HUES6 (cell line): ENCODE measurements around the gene PDK3.

Source experiments
- H3K27ac ChIP-seq: 2 replicates; pipeline ENCODE4 v1.7.0; 2013; ENCODE audit warnings: low read depth, mild to moderate bottlenecking, low read length, inconsistent platforms
- H3K27me3 ChIP-seq: 2 replicates; pipeline ENCODE4 v1.6.1; 2013; ENCODE audit warnings: low read length; ENCODE audit not compliant: control insufficient read depth, insufficient read depth
- H3K36me3 ChIP-seq: 2 replicates; pipeline ENCODE4 v1.6.1; 2013; ENCODE audit warnings: low read length; ENCODE audit not compliant: control insufficient read depth, insufficient read depth
- H3K4me1 ChIP-seq: 2 replicates; pipeline ENCODE4 v1.6.1; 2013; ENCODE audit warnings: low read length; ENCODE audit not compliant: control insufficient read depth, insufficient read depth
- H3K4me3 ChIP-seq: 2 replicates; pipeline ENCODE4 v1.5.1; 2013; ENCODE audit warnings: low read depth, low read length
- H3K9ac ChIP-seq: one replicate; pipeline ENCODE4 v1.6.1; 2013; ENCODE audit warnings: mild to moderate bottlenecking, low read length
- H3K9me3 ChIP-seq: 2 replicates; pipeline ENCODE4 v1.6.1; 2013; ENCODE audit warnings: low read depth, low read length; ENCODE audit not compliant: control insufficient read depth, insufficient read depth

Gene PDK3

DNA sequence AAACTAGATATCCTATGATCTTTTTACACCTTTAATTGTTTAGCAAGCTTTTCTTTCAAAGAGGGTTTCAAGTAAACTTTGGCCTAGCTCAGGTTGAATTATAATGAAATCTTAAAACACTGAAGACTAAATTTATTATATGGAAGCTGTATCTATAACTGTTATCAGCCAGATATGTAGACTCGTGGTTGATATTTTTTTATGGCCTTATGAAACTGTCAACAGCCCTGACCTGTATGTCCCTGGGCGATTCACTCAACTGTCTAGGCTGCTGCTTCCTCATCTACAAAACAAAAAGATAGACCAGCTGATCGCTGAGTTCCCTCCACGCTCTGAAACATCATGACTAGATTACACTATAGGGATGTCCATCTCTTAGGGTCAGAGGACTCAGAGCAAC, 21.2 kb upstream of the PDK3 start:
- no peaks in the 10 kb centered on the region for H3K36me3 ChIP-seq
- no peaks in the 10 kb centered on the region for H3K4me1 ChIP-seq
- H3K9ac ChIP-seq = no peak overlapping the region
- no peak overlapping the region for H3K4me3 ChIP-seq
- H3K27ac ChIP-seq = no peak overlapping the region
- H3K27me3 ChIP-seq = peaks cover 18% of the 10 kb centered on the region; the same call in 1 of the 2 replicates
- H3K9me3 ChIP-seq = no peaks in the 10 kb centered on the region

DNA sequence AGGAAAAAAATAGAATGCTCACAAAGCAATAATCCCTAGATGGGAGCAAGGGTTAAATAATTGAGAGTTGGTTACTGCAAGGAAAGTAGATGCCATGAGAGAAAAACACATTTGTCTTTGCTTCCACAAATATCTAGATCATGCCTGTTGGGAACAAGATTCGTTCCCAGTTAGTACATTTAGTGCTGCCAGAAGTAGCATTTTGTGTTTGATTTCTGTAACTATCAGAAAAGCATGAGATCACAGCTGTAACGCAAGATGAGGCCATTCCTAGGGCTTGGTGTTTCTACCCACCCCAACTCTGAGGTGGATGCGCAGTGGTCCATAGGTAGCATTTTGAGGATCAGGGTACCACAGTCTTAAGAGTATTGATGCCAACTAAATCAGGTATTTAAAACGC, 20.4 kb upstream of the PDK3 start:
- no peak overlapping the region for H3K9ac ChIP-seq
- no peak overlapping the region for H3K27ac ChIP-seq
- peaks cover 14% of the 10 kb centered on the region; the same call in 1 of the 2 replicates for H3K27me3 ChIP-seq
- H3K36me3 ChIP-seq = no peaks in the 10 kb centered on the region
- H3K4me3 ChIP-seq = no peak overlapping the region
- no peaks in the 10 kb centered on the region for H3K9me3 ChIP-seq
- H3K4me1 ChIP-seq = no peaks in the 10 kb centered on the region

DNA sequence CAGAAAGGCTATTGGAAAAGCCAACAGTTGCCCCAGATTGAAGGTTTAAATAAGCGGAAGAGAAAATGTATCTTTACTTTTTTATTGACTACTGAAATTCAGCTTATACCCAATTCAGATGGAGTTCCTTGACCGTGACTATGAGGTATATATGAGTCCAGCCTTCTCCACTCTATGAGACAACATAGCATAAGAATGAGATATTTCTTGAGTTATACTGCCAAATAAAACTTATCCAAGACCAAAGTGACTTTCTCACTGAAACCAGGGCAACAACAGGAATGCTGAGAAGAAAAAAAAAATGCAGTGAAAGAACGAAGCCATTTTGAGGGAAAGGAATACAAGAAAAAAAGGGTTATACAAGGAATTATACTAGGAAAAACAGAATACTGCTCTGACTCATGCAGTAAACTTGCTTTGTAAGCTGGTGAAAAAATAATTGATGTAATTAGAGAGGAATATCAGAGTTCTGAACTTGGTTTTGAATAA, 16.3 kb upstream of the PDK3 start:
- Histone ChIP-seq H3K27ac (no peak overlapping the region), H3K9me3 (no peaks in the 10 kb centered on the region), H3K4me1 (no peaks in the 10 kb centered on the region), H3K4me3 (no peak overlapping the region), H3K9ac (no peak overlapping the region), H3K36me3 (no peaks in the 10 kb centered on the region), H3K27me3 (peaks cover 14% of the 10 kb centered on the region; the same call in 1 of the 2 replicates)

DNA sequence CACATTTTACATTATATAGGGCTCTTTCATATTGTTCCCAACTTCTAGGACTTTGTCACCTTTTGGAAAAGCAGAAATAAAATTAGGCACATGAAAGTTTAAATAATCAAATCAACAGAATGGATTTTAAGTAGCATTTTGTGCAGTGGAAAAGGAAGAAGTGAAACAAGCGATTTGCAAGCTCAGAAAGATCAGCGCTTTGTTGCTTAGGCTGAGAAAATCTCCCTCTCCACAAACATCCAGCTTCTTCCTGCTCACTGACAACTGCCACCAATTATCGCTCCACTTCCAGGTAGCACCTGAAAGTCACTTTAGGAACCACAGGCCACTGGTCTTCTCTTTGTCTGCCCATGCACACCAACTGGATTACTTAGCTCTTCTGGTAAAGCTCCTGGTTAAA, 2.0 kb upstream of the PDK3 start:
- H3K27ac ChIP-seq = no peak overlapping the region
- no peaks in the 10 kb centered on the region for H3K9me3 ChIP-seq
- no peaks in the 10 kb centered on the region for H3K36me3 ChIP-seq
- H3K9ac ChIP-seq = no peak overlapping the region
- peaks cover 12% of the 10 kb centered on the region for H3K4me1 ChIP-seq
- no peaks in the 10 kb centered on the region; the same call in 1 of the 2 replicates for H3K27me3 ChIP-seq
- no peak overlapping the region for H3K4me3 ChIP-seq

DNA sequence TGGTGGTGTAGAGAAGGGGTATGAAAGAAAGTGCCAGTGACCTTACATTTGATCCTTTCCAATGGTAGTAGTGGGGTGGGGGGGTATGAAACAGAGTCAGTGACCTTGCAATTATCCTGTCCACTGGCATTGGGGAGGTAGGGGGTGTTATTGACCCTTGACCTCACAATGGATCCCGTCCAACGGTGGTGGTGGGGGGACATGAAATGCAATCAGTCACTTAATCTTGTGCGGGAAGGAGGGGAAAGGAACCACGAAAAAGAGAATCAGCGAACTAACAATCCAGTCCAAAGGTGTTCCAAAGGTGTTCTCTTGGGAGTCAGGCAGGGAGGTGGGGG, 619 bp upstream of the PDK3 start:
- no peaks in the 10 kb centered on the region for H3K36me3 ChIP-seq
- no peak overlapping the region; the same call in 1 of the 2 replicates for H3K27ac ChIP-seq
- H3K4me3 ChIP-seq = peak overlapping the region; percentile 95
- peaks cover 12% of the 10 kb centered on the region for H3K4me1 ChIP-seq
- H3K9me3 ChIP-seq = no peaks in the 10 kb centered on the region
- peak overlapping the region; percentile 77 for H3K9ac ChIP-seq
- no peaks in the 10 kb centered on the region; the same call in 1 of the 2 replicates for H3K27me3 ChIP-seq

DNA sequence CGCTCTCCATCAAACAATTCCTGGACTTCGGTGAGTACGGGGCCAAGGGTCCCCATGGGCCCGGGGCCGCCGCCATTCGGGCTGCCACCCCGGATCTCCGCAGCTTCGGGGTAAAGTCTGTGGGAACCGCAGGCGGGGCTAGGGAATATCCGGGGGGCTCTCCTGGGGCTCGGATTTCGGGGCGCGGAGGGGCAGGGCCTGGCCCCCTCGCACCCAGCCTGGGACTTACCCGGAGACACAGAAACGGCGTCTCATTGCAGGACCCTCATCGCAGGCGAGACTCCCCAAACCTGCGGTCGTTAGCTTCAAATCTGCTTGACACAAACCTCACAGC, 413 bp downstream of the PDK3 start:
- Histone ChIP-seq H3K4me1 (peaks cover 12% of the 10 kb centered on the region), H3K4me3 (peak overlapping the region; percentile 95), H3K9me3 (no peaks in the 10 kb centered on the region), H3K27ac (peak overlapping the region; percentile 61), H3K27me3 (no peaks in the 10 kb centered on the region; the same call in 1 of the 2 replicates), H3K36me3 (no peaks in the 10 kb centered on the region), H3K9ac (peak overlapping the region; percentile 86)

DNA sequence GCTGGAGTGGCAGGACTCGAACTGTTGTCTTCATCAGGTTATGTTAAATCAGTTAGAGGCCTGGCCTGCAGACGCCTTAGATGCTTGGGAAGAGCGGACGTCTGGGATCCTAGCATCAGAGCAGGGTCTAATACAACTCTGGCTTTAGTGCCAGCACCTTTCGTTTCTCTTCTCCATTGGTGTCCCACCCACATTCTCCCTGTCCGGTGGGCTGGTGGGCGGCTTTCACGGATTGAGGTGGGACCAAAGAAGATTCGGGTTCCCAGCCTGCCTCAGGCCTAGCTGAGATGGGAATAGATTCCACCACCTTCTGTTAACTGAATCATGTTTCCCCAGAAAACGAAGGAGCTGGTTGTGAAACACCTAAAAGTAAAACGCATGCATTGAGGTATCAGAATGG, 939 bp downstream of the PDK3 start:
- peak overlapping the region; percentile 95 for H3K4me3 ChIP-seq
- H3K4me1 ChIP-seq = peaks cover 12% of the 10 kb centered on the region
- no peaks in the 10 kb centered on the region for H3K36me3 ChIP-seq
- H3K9me3 ChIP-seq = no peaks in the 10 kb centered on the region
- no peaks in the 10 kb centered on the region; the same call in 1 of the 2 replicates for H3K27me3 ChIP-seq
- no peak overlapping the region for H3K27ac ChIP-seq
- H3K9ac ChIP-seq = no peak overlapping the region

DNA sequence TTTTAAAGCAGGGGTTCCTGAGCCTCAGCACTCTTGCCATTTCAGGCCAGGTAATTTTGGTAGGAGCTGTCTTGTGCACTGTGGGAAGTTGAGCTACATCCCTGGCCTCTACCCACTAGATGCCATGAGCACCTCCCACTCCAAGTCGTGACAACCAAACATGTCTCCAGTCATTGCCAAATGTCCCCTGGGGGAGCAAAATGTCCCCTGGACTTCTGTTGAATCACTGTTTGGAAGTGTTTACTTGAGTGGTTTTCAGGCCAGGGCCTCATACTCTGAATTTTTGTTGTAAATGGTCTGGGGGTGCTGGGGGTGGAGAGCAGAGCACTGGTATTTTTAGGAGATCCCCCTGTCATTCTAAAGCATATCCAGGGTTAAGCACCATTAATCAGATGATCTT, 3.2 kb downstream of the PDK3 start:
- Histone ChIP-seq H3K27ac (no peak overlapping the region), H3K9me3 (no peaks in the 10 kb centered on the region), H3K9ac (no peak overlapping the region), H3K4me1 (peaks cover 20% of the 10 kb centered on the region), H3K27me3 (no peaks in the 10 kb centered on the region; the same call in 1 of the 2 replicates), H3K36me3 (no peaks in the 10 kb centered on the region), H3K4me3 (no peak overlapping the region)

DNA sequence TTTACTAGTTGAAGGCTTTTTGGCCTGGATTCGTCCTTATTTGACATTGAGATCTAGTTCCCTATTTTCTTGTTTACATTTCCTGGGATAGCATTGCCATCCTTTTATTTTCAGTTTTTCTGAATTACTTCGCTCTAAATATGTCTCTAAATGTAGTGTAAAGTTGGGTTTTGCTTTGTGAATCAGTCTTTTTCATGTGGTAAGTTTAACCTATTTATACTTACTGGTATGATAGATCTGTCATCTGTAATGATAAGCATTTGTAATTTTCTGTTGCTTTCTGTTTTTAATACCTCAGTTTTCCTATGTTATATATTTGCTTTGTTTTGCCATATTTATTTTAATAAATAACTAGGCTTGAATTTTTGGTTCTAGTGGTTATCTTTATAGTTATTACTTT, 6.7 kb downstream of the PDK3 start:
- Histone ChIP-seq H3K4me3 (no peak overlapping the region), H3K4me1 (peaks cover 16% of the 10 kb centered on the region), H3K27ac (no peak overlapping the region), H3K9me3 (no peaks in the 10 kb centered on the region), H3K27me3 (no peaks in the 10 kb centered on the region; the same call in 1 of the 2 replicates), H3K36me3 (no peaks in the 10 kb centered on the region), H3K9ac (no peak overlapping the region)

DNA sequence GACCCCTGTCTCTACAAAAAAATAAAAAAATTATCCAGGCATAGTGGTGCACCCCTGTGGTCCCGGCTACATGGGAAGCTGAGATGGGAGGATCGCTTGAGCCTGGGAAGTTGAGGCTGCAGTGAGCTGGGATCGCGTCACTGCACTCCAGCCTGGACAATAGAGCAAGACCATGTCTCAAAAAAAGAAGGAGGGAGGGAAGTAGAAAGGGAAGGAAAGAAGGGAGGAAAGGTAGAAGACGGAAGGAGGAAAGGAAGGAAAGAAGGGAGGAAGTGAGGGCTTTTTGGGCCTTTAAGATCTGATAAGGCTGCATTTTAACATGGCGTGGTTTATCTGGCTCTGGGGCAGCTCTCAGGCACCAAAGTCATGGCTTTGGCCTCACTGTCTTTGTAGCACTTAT, 10.4 kb downstream of the PDK3 start:
- no peak overlapping the region for H3K27ac ChIP-seq
- no peaks in the 10 kb centered on the region for H3K9me3 ChIP-seq
- H3K27me3 ChIP-seq = no peaks in the 10 kb centered on the region; the same call in 1 of the 2 replicates
- peaks cover 27% of the 10 kb centered on the region for H3K4me1 ChIP-seq
- H3K9ac ChIP-seq = no peak overlapping the region
- no peak overlapping the region for H3K4me3 ChIP-seq
- H3K36me3 ChIP-seq = no peaks in the 10 kb centered on the region

DNA sequence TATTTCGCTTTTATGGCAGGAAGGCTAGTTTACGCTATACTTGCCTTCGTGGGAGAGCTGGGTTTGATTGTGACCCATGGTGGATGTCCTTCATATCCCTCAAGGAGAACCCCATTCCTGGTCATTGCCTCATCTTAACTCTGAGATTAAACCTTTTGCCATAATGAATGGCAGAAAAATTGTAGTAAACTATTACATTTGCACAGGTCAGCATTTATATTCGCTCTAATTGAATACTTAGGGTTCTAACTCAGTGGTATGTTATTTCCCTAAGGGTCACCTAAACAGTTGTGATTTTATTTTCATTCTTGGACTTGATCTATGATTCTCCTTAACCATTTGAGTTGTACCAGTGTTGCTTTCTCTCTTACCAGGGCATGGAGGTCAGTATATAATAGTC, 13.4 kb downstream of the PDK3 start:
- H3K27me3 ChIP-seq = no peaks in the 10 kb centered on the region; the same call in 1 of the 2 replicates
- no peaks in the 10 kb centered on the region for H3K36me3 ChIP-seq
- H3K9me3 ChIP-seq = no peaks in the 10 kb centered on the region
- H3K4me3 ChIP-seq = no peak overlapping the region
- H3K9ac ChIP-seq = no peak overlapping the region
- peaks cover 19% of the 10 kb centered on the region for H3K4me1 ChIP-seq
- no peak overlapping the region for H3K27ac ChIP-seq

DNA sequence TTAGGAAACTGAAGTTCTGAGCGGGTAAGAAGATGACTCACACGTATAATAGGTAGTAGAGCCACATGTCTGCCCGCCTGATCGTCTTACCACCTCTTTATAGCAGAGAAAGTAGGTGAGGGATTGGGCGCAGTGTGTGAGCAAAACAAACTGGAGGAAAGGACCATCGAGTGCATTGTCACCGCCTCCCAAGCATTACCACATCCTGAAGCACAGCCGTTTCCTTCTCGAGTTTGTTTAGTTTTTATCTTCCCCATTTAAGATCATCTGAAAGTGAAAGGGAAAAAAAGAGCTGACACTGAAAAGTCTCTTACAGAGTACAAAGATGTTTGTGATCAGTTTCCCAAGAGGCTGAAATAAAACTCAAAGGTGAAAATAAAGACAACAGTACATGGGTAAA, 14.8 kb downstream of the PDK3 start:
- Histone ChIP-seq H3K9me3 (no peaks in the 10 kb centered on the region), H3K27me3 (no peaks in the 10 kb centered on the region; the same call in 1 of the 2 replicates), H3K4me3 (no peak overlapping the region), H3K27ac (no peak overlapping the region), H3K9ac (no peak overlapping the region), H3K36me3 (no peaks in the 10 kb centered on the region), H3K4me1 (peaks cover 19% of the 10 kb centered on the region)
